Caco-2 (cell line): ENCODE data around the gene LACTB. TPM values are rescaled to one million over a fixed set of nuclear protein-coding genes. Genes with fewer than 3 reads are reported as not detected.

Experiments
- BruUV-seq: library from RNA; stranded (reverse); fragments of 400-500 nt; replicated peaks from 2 replicates; lab custom pipeline; 2021; lab: Mats Ljungman, UMichigan
- CTCF ChIA-PET: fragments of 300-600 bp; sonication (Branson Sonifier 250); formaldehyde crosslinking; loops from one replicate; lab custom pipeline; 2022; ENCODE audit warnings: antibody characterized with exemption; lab: Charles Lee
- POLR2A ChIA-PET: fragments of 300-600 bp; sonication (Branson Sonifier 250); formaldehyde crosslinking; loops from one replicate; lab custom pipeline; 2022; ENCODE audit warnings: antibody characterized with exemption; lab: Charles Lee
- DNase-seq, 2 experiments: peaks; one replicate each; pipeline versions ENCODE4 v3.0.0 to v3.0.0-alpha.2; 2020 to 2022
- H3K27me3 ChIP-seq: replicated peaks from 2 replicates; pipeline ENCODE4 v1.6.0; 2011; ENCODE audit warnings: low read length; ENCODE audit not compliant: control insufficient read depth, insufficient read depth
- H3K36me3 ChIP-seq: 2 replicates; pipeline ENCODE4 v1.5.1; 2011; ENCODE audit warnings: low read length; ENCODE audit not compliant: control insufficient read depth, insufficient read depth
- H3K4me1 ChIP-seq: fragments of 250-450 bp; sonication (Bioruptor Pico); 2 replicates; pipeline ENCODE4 v1.5.1; 2020; ENCODE audit warnings: mild to moderate bottlenecking
- H3K4me3 ChIP-seq: 2 replicates; pipeline ENCODE4 v1.5.1; 2011; ENCODE audit warnings: low read depth, mild to moderate bottlenecking, control low read depth, low read length
- H3K9me3 ChIP-seq: fragments of 250-450 bp; sonication (Bioruptor Pico); 2 replicates; pipeline ENCODE4 v1.5.1; 2020; ENCODE audit warnings: mild to moderate bottlenecking, moderate library complexity
- H3K27ac Mint-ChIP-seq: one replicate; pipeline ENCODE4 v1.8.0; 2022; ENCODE audit warnings: mixed read lengths; ENCODE audit not compliant: unreplicated experiment
- H3K27me3 Mint-ChIP-seq: one replicate; pipeline ENCODE4 v1.8.0; 2022; ENCODE audit warnings: mixed read lengths; ENCODE audit not compliant: insufficient read depth, unreplicated experiment
- H3K36me3 Mint-ChIP-seq: one replicate; pipeline ENCODE4 v1.8.0; 2022; ENCODE audit warnings: mild to moderate bottlenecking, mixed read lengths; ENCODE audit not compliant: insufficient read depth, unreplicated experiment
- H3K4me1 Mint-ChIP-seq: one replicate; pipeline ENCODE4 v1.8.0; 2022; ENCODE audit warnings: low read depth, mixed read lengths; ENCODE audit not compliant: unreplicated experiment
- H3K4me3 Mint-ChIP-seq: one replicate; pipeline ENCODE4 v1.8.0; 2022; ENCODE audit warnings: mild to moderate bottlenecking, moderate library complexity, mixed read lengths; ENCODE audit not compliant: unreplicated experiment
- H3K9me3 Mint-ChIP-seq: one replicate; pipeline ENCODE4 v1.8.0; 2022; ENCODE audit warnings: mixed read lengths; ENCODE audit not compliant: unreplicated experiment
- CTCF ChIP-seq, 2 experiments: fragments of 200-600 bp in 1 of 2; IDR thresholded peaks; 1 replicate in 1 of 2; 2 replicates in 1 of 2; pipeline versions ENCODE4 v1.5.1 to v1.8.0; 2011 to 2022; ENCODE audit warnings: antibody characterized with exemption in 1 of 2, control low read depth in 1 of 2, inconsistent platforms in 1 of 2, low read depth in 1 of 2, low read length in 1 of 2, mild to moderate bottlenecking in 1 of 2, moderate library complexity in 1 of 2; ENCODE audit not compliant: insufficient read depth in 1 of 2, severe bottlenecking in 1 of 2, unreplicated experiment in 1 of 2
- intact Hi-C: fragments of 100-400 bp; cut with micrococcal nuclease; formaldehyde crosslinking; loops from one replicate; pipeline ENCODE4 v1.10.0; 2022; ENCODE audit not compliant: unreplicated experiment
- total RNA-seq: library from RNA; stranded (reverse); gene quantifications from 2 replicates; pipeline ENCODE4 v1.2.3, GENCODE V29; 2022

The LACTB gene
- total RNA-seq, 1 experiment from 2014 or later: 8.4 TPM

DNA sequence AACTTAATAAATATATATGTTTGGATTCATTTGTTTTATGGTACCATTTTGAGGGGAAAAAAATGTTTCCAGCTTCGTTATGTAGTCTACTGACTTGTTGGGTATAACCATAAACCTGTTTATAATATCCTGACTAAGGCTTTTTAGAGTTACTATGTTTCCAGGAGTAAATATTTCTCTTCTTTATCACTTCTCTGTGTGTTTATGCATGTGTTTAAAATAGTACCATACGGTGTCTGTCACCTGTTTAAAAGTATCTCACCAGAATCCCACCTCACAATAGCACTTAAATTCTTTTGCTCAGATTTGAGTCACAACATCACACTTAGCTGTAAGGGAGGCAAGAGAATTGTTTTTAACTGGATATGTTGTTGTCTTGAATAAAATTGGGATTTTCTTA lies 15.1 kb downstream of the LACTB start:
- CTCF ChIA-PET: no interaction called here
- H3K27me3 Mint-ChIP-seq: no peaks in the 10 kb centered on the region
- intact Hi-C loops: no loop called here
- Histone ChIP-seq H3K4me1 (no peaks in the 10 kb centered on the region), H3K9me3 (no peaks in the 10 kb centered on the region), H3K4me3 (no peak overlapping the region), H3K36me3 (no peaks in the 10 kb centered on the region), H3K27me3 (no peaks in the 10 kb centered on the region)
- H3K27ac Mint-ChIP-seq: no peak overlapping the region
- POLR2A ChIA-PET: no interaction called here
- H3K36me3 Mint-ChIP-seq: no peaks in the 10 kb centered on the region
- no peaks in the 10 kb centered on the region for H3K4me1 Mint-ChIP-seq
- TF ChIP-seq CTCF (IDR thresholded peaks at IDR 0.05; ENCODE audit: insufficient read depth in 1 of 2, low read depth in 1 of 2, low read length in 1 of 2, severe bottlenecking in 1 of 2, unreplicated experiment in 1 of 2): no peak
- H3K9me3 Mint-ChIP-seq: no peaks in the 10 kb centered on the region
- no TSS peak for BruUV-seq
- DNase-seq: no peak
- no peak overlapping the region for H3K4me3 Mint-ChIP-seq

DNA sequence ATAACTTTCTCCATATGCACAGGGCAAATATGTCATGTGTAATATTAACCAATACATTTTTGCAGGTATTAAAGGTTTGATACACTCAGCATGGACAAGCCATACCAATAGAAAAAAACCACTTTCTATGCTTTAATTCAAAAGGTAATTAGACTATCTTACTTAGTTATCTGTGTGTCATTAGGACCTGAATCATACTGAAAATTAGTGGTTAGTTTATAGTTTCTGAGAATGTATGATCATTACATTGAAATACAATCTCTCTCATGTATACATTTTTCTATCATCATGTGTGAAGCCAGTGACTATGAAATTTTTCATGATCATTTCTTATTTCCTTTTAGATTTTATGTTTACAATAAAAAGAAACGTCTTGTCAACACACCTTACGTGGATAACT lies 19.3 kb downstream of the LACTB start:
- no peak for TF ChIP-seq CTCF (IDR thresholded peaks at IDR 0.05; ENCODE audit: insufficient read depth in 1 of 2, low read depth in 1 of 2, low read length in 1 of 2, severe bottlenecking in 1 of 2, unreplicated experiment in 1 of 2)
- Mint-ChIP-seq H3K36me3 (no peaks in the 10 kb centered on the region), H3K27me3 (no peaks in the 10 kb centered on the region), H3K4me3 (no peak overlapping the region), H3K27ac (no peak overlapping the region), H3K9me3 (no peaks in the 10 kb centered on the region), H3K4me1 (no peaks in the 10 kb centered on the region)
- Histone ChIP-seq H3K36me3 (no peaks in the 10 kb centered on the region), H3K4me3 (no peak overlapping the region), H3K9me3 (no peaks in the 10 kb centered on the region), H3K27me3 (no peaks in the 10 kb centered on the region), H3K4me1 (no peaks in the 10 kb centered on the region)
- DNase-seq: no peak
- POLR2A ChIA-PET: no interaction called here
- CTCF ChIA-PET: no interaction called here
- no TSS peak for BruUV-seq
- intact Hi-C loops: no loop called here

DNA sequence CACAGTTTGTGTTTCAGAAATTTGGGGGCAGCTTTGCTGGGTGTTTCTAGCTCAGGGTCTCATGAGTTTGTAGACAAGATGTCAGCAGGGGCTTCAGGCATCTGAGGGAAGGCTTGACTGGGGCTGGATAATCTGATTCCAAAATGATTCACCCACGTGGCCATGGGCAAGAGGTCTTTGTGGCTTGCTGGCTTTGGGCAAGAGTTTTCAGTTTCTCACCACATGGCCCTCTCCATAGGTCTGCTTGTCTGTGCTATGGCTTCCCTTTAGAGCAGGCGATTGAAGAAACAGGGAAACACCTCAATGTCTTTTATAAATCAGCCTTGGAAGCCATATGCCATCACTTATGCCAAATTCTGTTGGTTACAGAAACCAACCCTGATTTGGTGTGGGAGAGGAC lies 23.8 kb downstream of the LACTB start:
- TF ChIP-seq CTCF (IDR thresholded peaks at IDR 0.05; ENCODE audit: insufficient read depth in 1 of 2, low read depth in 1 of 2, low read length in 1 of 2, severe bottlenecking in 1 of 2, unreplicated experiment in 1 of 2): no peak
- Mint-ChIP-seq H3K27ac (no peak overlapping the region), H3K36me3 (no peaks in the 10 kb centered on the region), H3K27me3 (no peaks in the 10 kb centered on the region), H3K4me3 (no peak overlapping the region), H3K4me1 (no peaks in the 10 kb centered on the region), H3K9me3 (no peaks in the 10 kb centered on the region)
- no peaks in the 10 kb centered on the region for H3K9me3 ChIP-seq
- intact Hi-C loops: no loop called here
- no peak overlapping the region for H3K4me3 ChIP-seq
- ChIA-PET POLR2A (no interaction called here), CTCF (no interaction called here)
- H3K27me3 ChIP-seq: no peaks in the 10 kb centered on the region
- no peaks in the 10 kb centered on the region for H3K4me1 ChIP-seq
- no peak for DNase-seq
- H3K36me3 ChIP-seq: no peaks in the 10 kb centered on the region
- no TSS peak for BruUV-seq
